Panc1 (cell line): Measurements from ENCODE around the gene GRK1. TPM values are rescaled to one million over a fixed set of nuclear protein-coding genes. Genes with fewer than 3 reads are reported as not detected.

Experiments used
- ATAC-seq: fragments of 200-7000 bp; cut with Tn5 transposase; 2 replicates; pipeline ENCODE4 v1.9.1; 2020; ENCODE audit warnings: mild to moderate bottlenecking, moderate library complexity
- BruUV-seq: library from RNA; stranded (reverse); fragments of 400-500 nt; replicated peaks from 2 replicates; lab custom pipeline; 2021; lab: Mats Ljungman, UMichigan
- CTCF ChIA-PET: fragments of 300-600 bp; sonication (Branson Sonifier 250); formaldehyde crosslinking; loops from one replicate; lab custom pipeline; 2022; ENCODE audit warnings: antibody characterized with exemption; lab: Charles Lee
- POLR2A ChIA-PET: fragments of 300-600 bp; sonication (Branson Sonifier 250); formaldehyde crosslinking; loops from one replicate; lab custom pipeline; 2022; ENCODE audit warnings: antibody characterized with exemption; lab: Charles Lee
- DNase-seq: peaks from one replicate; pipeline ENCODE4 v3.0.0-alpha.2; 2010; ENCODE audit warnings: low read depth, low spot score
- H3K27ac ChIP-seq: 2 replicates; pipeline ENCODE4 v1.5.1; 2011; ENCODE audit warnings: mild to moderate bottlenecking, low read length, inconsistent platforms
- H3K27me3 ChIP-seq: fragments of 200-500 bp; sonication (Bioruptor generic); 2 replicates; pipeline ENCODE4 v1.6.0; 2014; ENCODE audit warnings: low read length, inconsistent platforms; ENCODE audit not compliant: control insufficient read depth, insufficient read depth
- H3K36me3 ChIP-seq: fragments of 200-500 bp; sonication (Bioruptor generic); 2 replicates; pipeline ENCODE4 v1.5.1; 2014; ENCODE audit warnings: inconsistent platforms, mild to moderate bottlenecking, low read length, moderate library complexity; ENCODE audit not compliant: control insufficient read depth, insufficient read depth
- H3K4me1 ChIP-seq: 2 replicates; pipeline ENCODE4 v1.5.1; 2011; ENCODE audit warnings: inconsistent platforms, mild to moderate bottlenecking, low read length, moderate library complexity; ENCODE audit not compliant: control insufficient read depth, insufficient read depth
- H3K4me3 ChIP-seq, 2 experiments: 2 replicates each; pipeline ENCODE4 v1.5.1; 2011 to 2012; ENCODE audit warnings: low read depth in 2 of 2, low read length in 2 of 2, mild to moderate bottlenecking in 2 of 2, inconsistent platforms in 1 of 2, moderate library complexity in 1 of 2
- H3K9me3 ChIP-seq: fragments of 200-500 bp; sonication (Bioruptor generic); 2 replicates; pipeline ENCODE4 v1.5.1; 2014; ENCODE audit warnings: low read depth, mild to moderate bottlenecking, inconsistent platforms, low read length, moderate library complexity; ENCODE audit not compliant: control insufficient read depth, insufficient read depth
- CTCF ChIP-seq: fragments of 450-650 bp; IDR thresholded peaks from 2 replicates; pipeline ENCODE4 v1.5.1; 2017; ENCODE audit warnings: mild to moderate bottlenecking
- POLR2AphosphoS5 ChIP-seq: IDR thresholded peaks from 2 replicates; pipeline ENCODE4 v1.6.1; 2012; ENCODE audit warnings: mild to moderate bottlenecking, low read depth, low read length, moderate library complexity
- REST ChIP-seq, 2 experiments: IDR thresholded peaks; 2 replicates each; pipeline ENCODE4 v1.6.1; 2011 to 2012; ENCODE audit warnings: low read depth in 2 of 2, control low read depth in 1 of 2, low read length in 1 of 2, mild to moderate bottlenecking in 1 of 2, moderate library complexity in 1 of 2; ENCODE audit not compliant: insufficient read depth in 1 of 2
- SIN3A ChIP-seq: IDR thresholded peaks from 2 replicates; pipeline ENCODE4 v1.6.1; 2012; ENCODE audit warnings: low read depth, mild to moderate bottlenecking, low read length, moderate library complexity, borderline replicate concordance; ENCODE audit not compliant: insufficient read depth
- TCF7L2 ChIP-seq: IDR thresholded peaks from 2 replicates; pipeline ENCODE4 v1.6.1; 2011; ENCODE audit warnings: mild to moderate bottlenecking, low read depth, low read length, inconsistent platforms
- in situ Hi-C: cut with HindIII; loops from 2 replicates; pipeline ENCODE4 v1.10.0; 2016; ENCODE audit warnings: low sequenced_read_pairs, low pct_unique_long_range_greater_than_20kb
- intact Hi-C: fragments of 100-400 bp; cut with micrococcal nuclease; formaldehyde crosslinking; loops from one replicate; pipeline ENCODE4 v1.10.0; 2022; ENCODE audit not compliant: unreplicated experiment
- total RNA-seq: library from RNA; stranded (reverse); gene quantifications from one replicate; pipeline ENCODE4 v1.2.1, GENCODE V29; 2021; ENCODE audit not compliant: unreplicated experiment

GRK1 gene
- total RNA-seq, 1 experiment from 2014 or later: 1.8 TPM

- intact Hi-C loops (no loop called here), in situ Hi-C loops (no loop called here)
- DNase-seq (no peak), ATAC-seq (no peak)
- H3K9me3 ChIP-seq: no peaks in the 10 kb centered on the region
- H3K27me3 ChIP-seq: no peaks in the 10 kb centered on the region
- ChIA-PET CTCF (no interaction called here), POLR2A (no interaction called here)
- TF ChIP-seq TCF7L2 (no peak), POLR2AphosphoS5 (no peak), SIN3A (no peak), REST (IDR thresholded peaks at IDR 0.05; ENCODE audit: insufficient read depth in 1 of 2, low read depth in 2 of 2, low read length in 1 of 2) (no peak), CTCF (no peak)
- no TSS peak for BruUV-seq
- H3K4me3 ChIP-seq: no peak overlapping the region
- no peaks in the 10 kb centered on the region for H3K4me1 ChIP-seq
- H3K36me3 ChIP-seq: peaks cover 6% of the 10 kb centered on the region; the same call in 1 of the 2 replicates
- H3K27ac ChIP-seq: no peak overlapping the region
Observed at GRCh38 chr13:113637262-113638160, 29.5 kb upstream of the GRK1 start.

- no peak for ATAC-seq
- no peak for DNase-seq
- Histone ChIP-seq H3K36me3 (peaks cover 6% of the 10 kb centered on the region; the same call in 1 of the 2 replicates), H3K4me3 (no peak overlapping the region), H3K27me3 (no peaks in the 10 kb centered on the region), H3K27ac (no peak overlapping the region), H3K4me1 (no peaks in the 10 kb centered on the region), H3K9me3 (no peaks in the 10 kb centered on the region)
- POLR2A ChIA-PET: no interaction called here
- CTCF ChIA-PET: no interaction called here
- no TSS peak for BruUV-seq
- TF ChIP-seq CTCF (no peak), POLR2AphosphoS5 (no peak), SIN3A (no peak), REST (IDR thresholded peaks at IDR 0.05; ENCODE audit: insufficient read depth in 1 of 2, low read depth in 2 of 2, low read length in 1 of 2) (no peak), TCF7L2 (no peak)
- intact Hi-C loops (no loop called here), in situ Hi-C loops (no loop called here)
Observed at GRCh38 chr13:113638173-113638746, 28.8 kb upstream of the GRK1 start.
